ENCODE measurements around the gene IPO9. TPM values are rescaled to one million over a fixed set of nuclear protein-coding genes. Genes with fewer than 3 reads are reported as not detected.
"Not testable (repeated sequence)": the region's sequence is repeated elsewhere in the genome, so short reads cannot be mapped to it uniquely, and the experiment has no call there.

Gene IPO9
- total RNA-seq, 6 experiments from 2014 or later: 54.1 to 77.8 (median 63.6) TPM

DNA sequence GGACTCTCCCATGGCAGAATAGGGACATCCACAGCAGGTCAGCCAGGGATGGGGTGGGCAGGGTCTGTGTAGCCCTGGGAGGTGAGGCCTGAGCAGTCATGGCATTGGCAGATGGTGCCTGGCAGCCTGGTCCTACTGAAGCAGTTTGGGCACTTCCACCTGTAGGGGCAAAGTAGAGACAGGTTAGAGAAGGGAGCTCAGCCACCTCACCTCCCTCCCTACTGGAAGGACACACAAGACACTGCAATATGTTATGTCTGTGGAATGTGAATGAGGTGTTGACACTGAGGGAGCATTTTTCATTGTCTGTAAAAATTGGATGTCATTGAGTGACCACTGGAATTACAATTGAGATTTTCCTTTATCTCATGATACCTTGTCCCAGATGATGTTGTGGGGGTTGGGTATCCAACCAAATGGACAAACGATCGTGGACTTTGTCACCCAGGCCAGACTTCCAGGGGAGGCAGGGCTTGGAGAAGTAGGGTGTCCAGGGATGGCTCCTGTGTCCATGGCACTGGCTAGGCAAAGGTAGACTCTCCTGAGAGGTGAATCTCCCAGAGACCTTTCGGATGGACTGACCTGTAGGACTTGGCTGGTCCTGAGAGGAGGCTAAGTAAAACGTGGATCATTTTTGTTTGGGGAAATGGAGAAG is 69.4 kb downstream of the IPO9 start:
- Mint-ChIP-seq H3K27ac (peak overlapping the region; percentile 24; the same call in 1 of the 2 replicates), H3K4me1 (ENCODE audit: low read depth) (peaks cover 76% of the 10 kb centered on the region), H3K4me3 (no peak overlapping the region; the same call in 1 of the 2 replicates), H3K9me3 (no peaks in the 10 kb centered on the region), H3K27me3 (ENCODE audit: insufficient read depth) (peaks cover 4% of the 10 kb centered on the region), H3K36me3 (ENCODE audit: low read depth) (peaks cover 28% of the 10 kb centered on the region)
- TF ChIP-seq, protein P1, sequence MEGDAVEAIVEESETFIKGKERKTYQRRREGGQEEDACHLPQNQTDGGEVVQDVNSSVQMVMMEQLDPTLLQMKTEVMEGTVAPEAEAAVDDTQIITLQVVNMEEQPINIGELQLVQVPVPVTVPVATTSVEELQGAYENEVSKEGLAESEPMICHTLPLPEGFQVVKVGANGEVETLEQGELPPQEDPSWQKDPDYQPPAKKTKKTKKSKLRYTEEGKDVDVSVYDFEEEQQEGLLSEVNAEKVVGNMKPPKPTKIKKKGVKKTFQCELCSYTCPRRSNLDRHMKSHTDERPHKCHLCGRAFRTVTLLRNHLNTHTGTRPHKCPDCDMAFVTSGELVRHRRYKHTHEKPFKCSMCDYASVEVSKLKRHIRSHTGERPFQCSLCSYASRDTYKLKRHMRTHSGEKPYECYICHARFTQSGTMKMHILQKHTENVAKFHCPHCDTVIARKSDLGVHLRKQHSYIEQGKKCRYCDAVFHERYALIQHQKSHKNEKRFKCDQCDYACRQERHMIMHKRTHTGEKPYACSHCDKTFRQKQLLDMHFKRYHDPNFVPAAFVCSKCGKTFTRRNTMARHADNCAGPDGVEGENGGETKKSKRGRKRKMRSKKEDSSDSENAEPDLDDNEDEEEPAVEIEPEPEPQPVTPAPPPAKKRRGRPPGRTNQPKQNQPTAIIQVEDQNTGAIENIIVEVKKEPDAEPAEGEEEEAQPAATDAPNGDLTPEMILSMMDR (IDR thresholded peaks at IDR 0.05): no peak
- no peak for DNase-seq

DNA sequence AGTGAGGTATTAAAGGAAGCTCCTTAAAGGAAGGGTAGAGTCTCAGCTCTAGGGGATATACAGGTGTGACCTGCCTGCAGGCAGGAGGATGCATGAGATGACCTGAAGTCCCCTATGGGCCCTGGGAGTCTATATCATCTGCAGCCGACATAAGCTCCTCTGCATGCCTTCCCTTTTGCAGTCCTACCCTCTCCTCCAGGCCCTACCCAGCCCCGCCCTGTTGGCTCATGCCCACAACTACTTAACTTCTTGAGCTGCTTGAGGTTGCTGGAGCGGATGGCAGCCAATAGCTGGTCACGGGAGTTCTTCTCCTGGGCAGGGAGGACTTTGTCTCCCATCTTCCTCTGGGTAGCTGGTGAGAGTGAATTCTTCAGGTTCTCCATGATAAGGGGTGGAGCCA is 70.0 kb downstream of the IPO9 start:
- H3K9me3 Mint-ChIP-seq: no peaks in the 10 kb centered on the region
- TF ChIP-seq, protein P1 (IDR thresholded peaks at IDR 0.05): no peak
- DNase-seq: no peak
- H3K4me3 Mint-ChIP-seq: no peak overlapping the region
- H3K27ac Mint-ChIP-seq: no peak overlapping the region
- H3K4me1 Mint-ChIP-seq (ENCODE audit: low read depth): peaks cover 76% of the 10 kb centered on the region
- peaks cover 30% of the 10 kb centered on the region for H3K36me3 Mint-ChIP-seq (ENCODE audit: low read depth)
- peaks cover 4% of the 10 kb centered on the region for H3K27me3 Mint-ChIP-seq (ENCODE audit: insufficient read depth)

DNA sequence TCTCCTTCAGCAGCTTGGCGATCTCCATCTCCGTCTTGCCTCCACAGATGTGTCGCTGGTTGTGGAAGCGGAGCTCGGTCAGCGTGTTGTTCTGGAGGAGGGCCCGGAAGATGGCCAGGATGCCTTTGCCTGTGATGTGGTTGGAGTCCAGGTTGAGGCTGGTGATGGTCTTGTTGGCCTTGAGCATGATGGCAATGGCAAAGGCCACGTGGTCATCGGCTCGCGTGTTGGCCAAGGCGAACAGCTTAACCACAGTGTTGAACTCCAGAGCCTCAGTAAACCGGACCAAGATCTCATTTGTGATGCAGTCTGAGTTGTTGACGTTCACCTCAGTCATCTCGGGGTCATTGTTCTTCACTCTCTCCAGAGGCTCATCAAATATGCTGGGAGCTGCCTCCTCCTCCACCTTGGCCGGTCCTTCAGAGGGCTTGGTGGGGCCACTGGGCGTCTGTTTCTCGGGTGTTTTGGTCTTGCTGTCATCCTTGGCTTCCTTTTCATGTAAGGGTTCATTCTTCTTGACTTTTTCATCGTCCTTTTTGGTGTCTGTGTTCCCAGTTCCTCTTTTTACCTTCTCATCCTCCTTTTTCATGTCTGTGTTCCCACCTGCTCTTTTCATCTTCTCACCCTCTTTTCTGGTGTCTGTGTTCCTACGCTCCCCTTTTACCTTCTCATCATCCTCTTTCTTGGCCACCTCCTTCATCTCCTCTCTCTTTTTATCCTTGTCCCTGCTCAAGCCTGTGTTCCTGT is 70.9 kb downstream of the IPO9 start:
- no peaks in the 10 kb centered on the region for H3K9me3 Mint-ChIP-seq
- no peak for DNase-seq
- peaks cover 79% of the 10 kb centered on the region for H3K4me1 Mint-ChIP-seq (ENCODE audit: low read depth)
- H3K4me3 Mint-ChIP-seq: no peak overlapping the region
- TF ChIP-seq, protein P1 (IDR thresholded peaks at IDR 0.05): no peak
- H3K27ac Mint-ChIP-seq: peak overlapping the region; percentile 51; the same call in 1 of the 2 replicates
- no peaks in the 10 kb centered on the region; the same call in 1 of the 2 replicates for H3K27me3 Mint-ChIP-seq (ENCODE audit: insufficient read depth)
- peaks cover 36% of the 10 kb centered on the region for H3K36me3 Mint-ChIP-seq (ENCODE audit: low read depth)

DNA sequence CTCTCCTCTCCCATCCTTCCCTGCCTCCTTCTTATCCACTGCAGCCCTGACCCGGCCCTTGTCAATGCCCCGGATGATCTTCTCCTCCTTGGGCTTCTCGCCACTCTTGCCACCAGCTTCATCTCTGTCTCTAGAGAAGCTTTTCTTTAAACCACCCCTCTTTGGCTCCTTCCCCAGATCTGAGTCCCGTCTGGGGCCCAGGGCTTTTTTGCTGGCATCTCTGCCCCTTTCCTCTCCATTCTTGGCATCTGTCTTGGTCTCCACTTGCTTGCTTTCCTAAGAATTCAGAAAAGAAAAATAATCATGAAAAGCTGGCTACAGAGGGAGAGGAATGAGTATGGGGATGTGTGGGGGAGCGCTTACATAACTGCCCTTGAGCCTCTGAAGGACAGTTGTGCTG is 71.5 kb downstream of the IPO9 start:
- Mint-ChIP-seq H3K27ac (peak overlapping the region; percentile 51; the same call in 1 of the 2 replicates), H3K4me3 (no peak overlapping the region), H3K4me1 (ENCODE audit: low read depth) (peaks cover 83% of the 10 kb centered on the region)

DNA sequence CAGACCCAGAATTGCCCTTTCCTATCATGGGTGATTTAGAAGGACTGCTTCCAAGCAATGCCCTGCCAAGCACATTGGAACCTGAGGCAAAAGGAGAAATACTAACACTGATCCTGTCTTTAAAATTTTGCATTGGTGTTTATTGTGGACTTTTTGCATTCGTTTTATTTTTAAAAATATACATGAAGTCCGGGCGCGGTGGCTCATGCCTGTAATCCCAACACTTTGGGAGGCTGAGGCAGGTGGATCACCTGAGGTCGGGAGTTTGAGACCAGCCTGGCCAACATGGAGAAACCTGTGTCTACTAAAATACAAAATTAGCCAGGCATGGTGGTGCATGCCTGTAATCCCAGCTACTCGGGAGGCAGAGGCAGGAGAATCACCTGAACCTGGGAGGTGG is 72.1 kb downstream of the IPO9 start:
- H3K4me1 Mint-ChIP-seq (ENCODE audit: low read depth): peaks cover 83% of the 10 kb centered on the region
- H3K36me3 Mint-ChIP-seq (ENCODE audit: low read depth): peaks cover 36% of the 10 kb centered on the region
- H3K4me3 Mint-ChIP-seq; H3K27ac Mint-ChIP-seq; H3K9me3 Mint-ChIP-seq; H3K27me3 Mint-ChIP-seq (ENCODE audit: insufficient read depth); DNase-seq: not testable (repeated sequence)

More for the DNA sequence above, 71.5 kb downstream of the IPO9 start:
- no peak for DNase-seq
- Mint-ChIP-seq H3K36me3 (ENCODE audit: low read depth) (peaks cover 36% of the 10 kb centered on the region), H3K27me3 (ENCODE audit: insufficient read depth) (no peaks in the 10 kb centered on the region; the same call in 1 of the 2 replicates), H3K9me3 (no peaks in the 10 kb centered on the region)
- TF ChIP-seq, protein P1 (IDR thresholded peaks at IDR 0.05): no peak

DNA sequence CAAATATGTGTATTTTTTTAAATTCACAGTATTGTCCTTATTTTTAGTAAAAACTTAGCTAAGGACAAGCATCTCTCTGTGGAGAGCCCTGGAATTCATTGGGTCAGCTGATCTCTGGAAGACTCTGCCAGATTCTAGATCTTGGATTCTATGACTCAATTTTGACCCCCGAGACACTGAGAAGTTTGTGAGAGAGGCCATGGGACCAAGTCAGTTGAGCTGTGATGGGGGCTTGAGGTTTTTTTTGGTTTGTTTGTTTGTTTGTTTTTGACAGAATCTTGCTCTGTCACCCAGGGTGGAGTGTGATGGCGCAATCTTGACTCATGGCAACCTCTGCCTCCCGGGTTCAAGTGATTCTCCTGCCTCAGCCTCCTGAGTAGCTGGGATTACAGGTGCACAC is 73.2 kb downstream of the IPO9 start:
- peak overlapping the region; percentile 37 for H3K4me3 Mint-ChIP-seq
- H3K27me3 Mint-ChIP-seq (ENCODE audit: insufficient read depth): no peaks in the 10 kb centered on the region; the same call in 1 of the 2 replicates
- peak overlapping the region; percentile 89 for H3K27ac Mint-ChIP-seq
- TF ChIP-seq, protein P1 (IDR thresholded peaks at IDR 0.05): no peak
- peaks cover 74% of the 10 kb centered on the region for H3K4me1 Mint-ChIP-seq (ENCODE audit: low read depth)
- H3K36me3 Mint-ChIP-seq (ENCODE audit: low read depth): peaks cover 36% of the 10 kb centered on the region
- DNase-seq: peak; percentile 33
- H3K9me3 Mint-ChIP-seq: no peaks in the 10 kb centered on the region

Data from HFFc6 (cell line).